H1 (cell line): ENCODE results near the gene GNG7. TPM values are rescaled to one million over a fixed set of nuclear protein-coding genes. Genes with fewer than 3 reads are reported as not detected.

Experiments used
- CTCF ChIA-PET: fragments of 300-600 bp; sonication (Branson Sonifier 250); formaldehyde crosslinking; loops from one replicate; lab custom pipeline; 2021; ENCODE audit not compliant: partially characterized antibody; lab: Charles Lee
- POLR2A ChIA-PET: fragments of 300-600 bp; sonication (Branson Sonifier 250); formaldehyde crosslinking; loops from one replicate; lab custom pipeline; 2021; ENCODE audit warnings: inconsistent platforms; ENCODE audit not compliant: partially characterized antibody; lab: Charles Lee
- DNase-seq, 2 experiments: peaks; one replicate each; pipeline versions ENCODE4 v3.0.0 to v3.0.0-alpha.2; 2010 to 2022; ENCODE audit warnings: low spot score in 2 of 2, low read depth in 1 of 2, mixed read lengths in 1 of 2
- FAIRE-seq: peaks from 2 replicates; lab custom pipeline; 2011; peaks lifted over from hg19 to GRCh38; lab: Jason Lieb, UNC
- H2AFZ ChIP-seq: 2 replicates; pipeline ENCODE4 v1.8.1; 2012; ENCODE audit warnings: low read length, inconsistent platforms
- H2AK5ac ChIP-seq: 2 replicates; pipeline ENCODE4 v1.6.1; 2013; ENCODE audit warnings: low read depth, low read length
- H2BK120ac ChIP-seq: replicated peaks from 2 replicates; pipeline ENCODE3; 2013; ENCODE audit warnings: low read depth, low read length, inconsistent platforms
- H2BK12ac ChIP-seq: 2 replicates; pipeline ENCODE4 v1.6.1; 2013; ENCODE audit warnings: low read depth, low read length
- H2BK15ac ChIP-seq: 2 replicates; pipeline ENCODE4 v1.6.1; 2013; ENCODE audit warnings: low read length
- H2BK20ac ChIP-seq: 2 replicates; pipeline ENCODE4 v1.6.1; 2013; ENCODE audit warnings: low read length
- H2BK5ac ChIP-seq: 2 replicates; pipeline ENCODE4 v1.6.1; 2013; ENCODE audit warnings: low read depth, low read length
- H3K14ac ChIP-seq: 2 replicates; pipeline ENCODE4 v1.6.1; 2013; ENCODE audit warnings: inconsistent platforms; ENCODE audit not compliant: insufficient read length
- H3K18ac ChIP-seq: 2 replicates; pipeline ENCODE4 v1.6.1; 2013; ENCODE audit warnings: low read length; ENCODE audit errors: extremely low read depth
- H3K23ac ChIP-seq: 2 replicates; pipeline ENCODE4 v1.6.1; 2013; ENCODE audit warnings: inconsistent platforms; ENCODE audit not compliant: insufficient read length
- H3K23me2 ChIP-seq: 2 replicates; pipeline ENCODE4 v1.6.1; 2013; ENCODE audit warnings: low read depth, low read length
- H3K27ac ChIP-seq: 2 replicates; pipeline ENCODE4 v1.6.1; 2011; ENCODE audit warnings: low read depth, low read length, inconsistent platforms
- H3K27me3 ChIP-seq, 4 experiments: replicated peaks in 1 of 4; 1 replicate in 1 of 4; 2 replicates in 3 of 4; pipeline versions ENCODE4 v1.6.1 to v1.8.1; 2011 to 2013; ENCODE audit warnings: low read length in 3 of 4, mild to moderate bottlenecking in 3 of 4, inconsistent platforms in 2 of 4, mixed read lengths in 2 of 4, moderate library complexity in 1 of 4; ENCODE audit not compliant: control insufficient read depth in 3 of 4, insufficient read depth in 3 of 4; ENCODE audit errors: extremely low read depth in 1 of 4
- H3K36me3 ChIP-seq, 4 experiments: 2 replicates each; pipeline versions ENCODE4 v1.6.1 to v1.8.1; 2011 to 2013; ENCODE audit warnings: mild to moderate bottlenecking in 4 of 4, low read length in 3 of 4, moderate library complexity in 2 of 4, control low read depth in 1 of 4, inconsistent platforms in 1 of 4; ENCODE audit not compliant: insufficient read depth in 4 of 4, control insufficient read depth in 2 of 4
- H3K4ac ChIP-seq: replicated peaks from 2 replicates; pipeline ENCODE3; 2013; ENCODE audit warnings: low read length, low read depth, mixed read lengths, inconsistent platforms; ENCODE audit not compliant: insufficient read length
- H3K4me1 ChIP-seq, 4 experiments: replicated peaks in 1 of 4; 1 replicate in 1 of 4; 2 replicates in 3 of 4; pipeline versions ENCODE4 v1.6.1 to v1.8.1; 2011 to 2013; ENCODE audit warnings: low read length in 3 of 4, inconsistent platforms in 2 of 4, mixed read lengths in 1 of 4; ENCODE audit not compliant: insufficient read depth in 4 of 4, control insufficient read depth in 3 of 4
- H3K4me2 ChIP-seq, 2 experiments: 2 replicates each; pipeline versions ENCODE4 v1.6.1 to v1.8.1; 2011 to 2013; ENCODE audit warnings: low read depth in 2 of 2, low read length in 2 of 2, control low read depth in 1 of 2, inconsistent platforms in 1 of 2, mild to moderate bottlenecking in 1 of 2; ENCODE audit not compliant: insufficient read depth in 1 of 2
- H3K4me3 ChIP-seq, 4 experiments: fragments of 200-600, 300-600 bp in 1 of 4; sonication (generic), shearing (Covaris generic), sonication (Bioruptor Twin) in 1 of 4; 2 replicates each; pipeline versions ENCODE4 v1.5.1 to v1.8.1; 2011 to 2016; ENCODE audit warnings: low read length in 4 of 4, low read depth in 3 of 4, control low read depth in 2 of 4, inconsistent platforms in 2 of 4, mild to moderate bottlenecking in 2 of 4, mixed read lengths in 1 of 4, moderate library complexity in 1 of 4; ENCODE audit not compliant: insufficient read depth in 2 of 4; ENCODE audit errors: extremely low read depth in 1 of 4
- H3K56ac ChIP-seq: replicated peaks from 2 replicates; pipeline ENCODE3; 2013; ENCODE audit warnings: low read depth, mild to moderate bottlenecking, mixed read lengths, low read length, inconsistent platforms; ENCODE audit not compliant: insufficient read length
- H3K79me1 ChIP-seq: 2 replicates; pipeline ENCODE4 v1.6.1; 2013; ENCODE audit warnings: low read depth, low read length, control low read depth
- H3K79me2 ChIP-seq, 2 experiments: 2 replicates each; pipeline versions ENCODE4 v1.6.1 to v1.8.1; 2012 to 2013; ENCODE audit warnings: low read length in 2 of 2, mild to moderate bottlenecking in 2 of 2, inconsistent platforms in 1 of 2; ENCODE audit not compliant: insufficient read depth in 2 of 2, control insufficient read depth in 1 of 2
- H3K9ac ChIP-seq, 4 experiments: replicated peaks in 1 of 4; 1 replicate in 1 of 4; 2 replicates in 3 of 4; pipeline versions ENCODE4 v1.6.1 to v1.8.1; 2011 to 2013; ENCODE audit warnings: low read depth in 3 of 4, low read length in 3 of 4, control low read depth in 2 of 4, mild to moderate bottlenecking in 2 of 4, moderate library complexity in 2 of 4, inconsistent platforms in 1 of 4; ENCODE audit errors: extremely low read depth in 1 of 4
- H3K9me3 ChIP-seq, 2 experiments: 2 replicates each; pipeline versions ENCODE4 v1.6.1 to v1.8.1; 2012 to 2013; ENCODE audit warnings: mild to moderate bottlenecking in 2 of 2, moderate library complexity in 2 of 2, control low read depth in 1 of 2, inconsistent platforms in 1 of 2, low read depth in 1 of 2, low read length in 1 of 2, mixed read lengths in 1 of 2; ENCODE audit not compliant: insufficient read depth in 2 of 2
- H4K20me1 ChIP-seq, 2 experiments: replicated peaks in 1 of 2; 2 replicates each; pipeline versions ENCODE3 to v1.8.1; 2011 to 2013; ENCODE audit warnings: inconsistent platforms in 2 of 2, low read length in 2 of 2, mild to moderate bottlenecking in 1 of 2; ENCODE audit not compliant: insufficient read depth in 2 of 2, control insufficient read depth in 1 of 2
- H4K5ac ChIP-seq: 2 replicates; pipeline ENCODE4 v1.6.1; 2013; ENCODE audit warnings: low read length, low read depth, mixed read lengths, inconsistent platforms; ENCODE audit not compliant: insufficient read length
- H4K8ac ChIP-seq: 2 replicates; pipeline ENCODE4 v1.8.0; 2013; ENCODE audit warnings: mild to moderate bottlenecking, moderate library complexity, low read length, inconsistent platforms; ENCODE audit not compliant: insufficient read depth; ENCODE audit errors: extremely low read depth
- H4K91ac ChIP-seq: replicated peaks from 2 replicates; pipeline ENCODE3; 2013; ENCODE audit warnings: low read length, mixed read lengths, inconsistent platforms; ENCODE audit not compliant: insufficient read length
- MAFK ChIP-seq: IDR thresholded peaks from 2 replicates; pipeline ENCODE4 v1.6.1; 2012; ENCODE audit warnings: low read depth, mild to moderate bottlenecking, improper control_type of control experiment, low read length
- PHF8 ChIP-seq: fragments of 200-600 bp; sonication (generic); conservative IDR thresholded peaks from 2 replicates; pipeline ENCODE4 v1.7.1; 2012; ENCODE audit warnings: low read depth, mild to moderate bottlenecking, inconsistent platforms, low read length, moderate library complexity
- WGBS, 2 experiments: shearing (Covaris generic) in 1 of 2; methylation state at CpG; one replicate each; pipeline versions ENCODE4 v1.1.6 to v1.1.7; 2013 to 2015; ENCODE audit warnings: low lambda C conversion rate in 2 of 2, mixed read lengths in 2 of 2, inconsistent platforms in 1 of 2, low coverage in 1 of 2, missing lambda C conversion rate in 1 of 2; ENCODE audit not compliant: insufficient replicate concordance in 2 of 2, insufficient coverage in 1 of 2, insufficient read length in 1 of 2; ENCODE audit errors: extremely low coverage in 1 of 2, missing lambda C conversion rate in 1 of 2; 5-methylcytosine and 5-hydroxymethylcytosine counted together
- polyA plus RNA-seq, 7 experiments: library from polyadenylated mRNA; depleted of rRNA in 3 of 7; stranded (reverse) in 5 of 7; unstranded in 2 of 7; fragments of >200 nt in 5 of 7; fragments of 200-250 nt in 2 of 7; gene quantifications; 1 replicate in 5 of 7; 2 replicates in 1 of 7; 4 replicates in 1 of 7; pipeline versions ENCODE4 v1.2.1 to v1.2.3, GENCODE V29; 2011 to 2013; ENCODE audit warnings: missing spikeins in 2 of 7, mixed read lengths in 2 of 7
- total RNA-seq: library from RNA; stranded (reverse); fragmentation: NEBNext Ultra II Directional; extraction: Animal tissue kit (Norgen Biotek cat#: 25700); gene quantifications from 2 replicates; pipeline ENCODE4 v1.2.1, GENCODE V29; 2021

The GNG7 gene
- total and polyA plus RNA-seq, 2 of the 8 experiments (the other 6 are each of a cell fraction or from before 2014, with no cell fraction given) = 2.8 to 7.8 TPM

DNA sequence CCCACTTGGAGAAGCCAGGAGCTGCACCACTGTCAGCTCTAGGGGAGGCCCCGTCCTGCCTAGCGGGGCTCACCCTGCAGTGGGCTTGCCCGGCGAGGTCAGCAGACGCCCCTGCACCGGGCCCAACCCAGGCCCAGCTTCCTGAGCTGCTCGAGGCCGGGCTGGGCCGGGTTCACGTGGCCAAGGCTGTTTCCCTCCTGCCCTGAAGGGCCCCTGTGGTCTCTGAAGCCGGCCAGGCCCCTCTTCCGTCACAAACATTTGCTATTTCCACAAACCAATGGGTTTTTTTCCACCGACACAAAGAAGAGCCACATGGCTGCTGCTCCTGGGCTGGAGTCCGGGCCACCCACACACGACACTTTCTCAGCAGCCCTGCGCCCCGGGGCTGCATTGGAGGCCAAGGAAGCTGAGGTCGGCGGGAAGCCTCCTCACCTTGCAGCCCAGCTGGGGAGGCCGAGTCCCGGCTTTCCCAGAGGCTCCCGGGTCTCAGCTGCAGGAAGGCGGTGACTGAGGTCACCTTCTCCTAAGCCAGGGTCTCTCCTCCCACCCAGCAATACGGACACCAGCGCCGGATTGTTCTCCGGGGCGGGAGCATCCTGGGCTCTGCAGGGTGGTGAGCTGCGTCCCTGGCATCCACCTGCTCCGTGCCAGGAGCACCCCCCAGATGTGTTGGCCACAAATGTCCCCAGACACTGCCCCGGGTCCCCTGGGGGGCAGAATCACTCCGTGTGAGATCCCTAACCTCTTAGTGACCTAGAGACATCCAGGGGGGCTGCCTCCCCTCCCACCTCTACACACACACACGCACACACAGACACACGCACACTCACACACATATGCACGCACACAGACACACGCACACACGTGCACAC is 146.0 kb downstream of the GNG7 start:
- Histone ChIP-seq H3K9ac (no peak overlapping the region), H3K9me3 (no peaks in the 10 kb centered on the region), H2AFZ (no peak overlapping the region), H2BK15ac (0 out of 2 replicates have a peak overlapping the region, but pooled peaks have one; percentile 40), H3K14ac (no peak overlapping the region), H2BK20ac (no peak overlapping the region), H2BK12ac (peak overlapping the region; percentile 90; the same call in 1 of the 2 replicates), H4K8ac (peak overlapping the region; percentile 75), H4K20me1 (peaks cover 0 to 4% of the 10 kb centered on the region in 2 experiments), H3K23me2 (no peaks in the 10 kb centered on the region; the same call in 1 of the 2 replicates), H3K4me3 (no peak overlapping the region), H3K79me1 (no peaks in the 10 kb centered on the region), H3K27me3 (no peaks in the 10 kb centered on the region), H3K4ac (no peak overlapping the region), H3K18ac (peak overlapping the region; percentile 75; the same call in 1 of the 2 replicates), H3K56ac (no peak overlapping the region), H3K36me3 (no peaks in the 10 kb centered on the region), H4K5ac (no peak overlapping the region), H2BK120ac (no peak overlapping the region), H3K23ac (no peak overlapping the region), H3K4me1 (peaks cover 0 to 6% (median under 1%) of the 10 kb centered on the region in 4 experiments; a peak in 1 of 7 replicates), H2BK5ac (peak overlapping the region; percentile 85; the same call in 1 of the 2 replicates), H3K79me2 (no peaks in the 10 kb centered on the region), H2AK5ac (no peak overlapping the region; the same call in 1 of the 2 replicates), H3K4me2 (no peak overlapping the region), H3K27ac (no peak overlapping the region), H4K91ac (peak overlapping the region; percentile 68)
- no peak for DNase-seq
- no peak for FAIRE-seq
- ChIA-PET CTCF (interaction anchor here (0.7 to 1.4 kb wide), 3 partner anchors 10 to 81 kb away, joined by 3 to 8 read pairs (median 3); no protein-coding TSS in a partner anchor), POLR2A (interaction anchor here (0.8 to 2.7 kb wide), 6 partner anchors 10 to 119 kb away, joined by 3 to 12 read pairs (median 4); partner anchors contain the start of gene GADD45B)
- WGBS, 2 experiments = 87% methylated on average over 36 of the region's 37 CpGs; no CpG with 5 or more reads in 1 of the 2 experiments
- TF ChIP-seq MAFK (no peak), PHF8 (no peak)
